ENCODE data around the gene CYB5D1.

DNA sequence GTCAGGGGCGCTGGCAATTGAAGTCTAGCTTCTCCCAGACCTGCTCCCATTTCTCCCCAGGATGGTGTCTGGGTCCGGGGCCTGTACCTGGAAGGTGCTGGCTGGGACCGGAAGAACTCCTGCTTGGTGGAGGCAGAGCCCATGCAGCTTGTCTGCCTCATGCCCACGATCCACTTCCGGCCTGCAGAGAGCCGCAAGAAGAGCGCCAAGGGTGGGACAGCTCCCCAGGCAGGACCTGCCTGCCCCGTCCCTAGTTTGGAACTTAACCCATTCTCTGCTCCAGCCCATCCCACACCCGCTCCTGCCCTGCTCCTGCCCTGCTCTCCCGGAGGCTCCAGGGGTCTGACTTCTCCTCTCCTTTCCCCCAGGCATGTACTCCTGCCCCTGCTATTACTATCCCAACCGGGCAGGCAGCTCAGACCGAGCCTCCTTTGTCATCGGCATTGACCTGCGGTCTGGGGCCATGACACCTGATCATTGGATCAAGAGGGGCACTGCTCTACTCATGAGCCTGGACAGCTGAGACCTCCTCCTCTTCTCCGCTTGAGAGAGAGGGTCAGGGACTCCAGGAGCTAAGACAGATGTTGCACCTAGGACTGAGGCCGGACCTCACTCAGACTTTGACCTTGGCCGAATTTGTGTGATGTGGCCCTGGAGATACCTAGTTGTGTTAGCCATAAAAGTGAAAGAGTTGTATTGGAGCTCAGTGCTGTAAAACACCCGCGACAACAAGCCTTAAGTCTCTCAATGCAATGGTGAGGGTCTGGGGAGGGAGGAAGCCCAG is 24.6 kb upstream of the CYB5D1 start:
- TF ChIP-seq POLR2A (IDR thresholded peaks at IDR 0.05) = no peak
- TF ChIP-seq, protein P1, sequence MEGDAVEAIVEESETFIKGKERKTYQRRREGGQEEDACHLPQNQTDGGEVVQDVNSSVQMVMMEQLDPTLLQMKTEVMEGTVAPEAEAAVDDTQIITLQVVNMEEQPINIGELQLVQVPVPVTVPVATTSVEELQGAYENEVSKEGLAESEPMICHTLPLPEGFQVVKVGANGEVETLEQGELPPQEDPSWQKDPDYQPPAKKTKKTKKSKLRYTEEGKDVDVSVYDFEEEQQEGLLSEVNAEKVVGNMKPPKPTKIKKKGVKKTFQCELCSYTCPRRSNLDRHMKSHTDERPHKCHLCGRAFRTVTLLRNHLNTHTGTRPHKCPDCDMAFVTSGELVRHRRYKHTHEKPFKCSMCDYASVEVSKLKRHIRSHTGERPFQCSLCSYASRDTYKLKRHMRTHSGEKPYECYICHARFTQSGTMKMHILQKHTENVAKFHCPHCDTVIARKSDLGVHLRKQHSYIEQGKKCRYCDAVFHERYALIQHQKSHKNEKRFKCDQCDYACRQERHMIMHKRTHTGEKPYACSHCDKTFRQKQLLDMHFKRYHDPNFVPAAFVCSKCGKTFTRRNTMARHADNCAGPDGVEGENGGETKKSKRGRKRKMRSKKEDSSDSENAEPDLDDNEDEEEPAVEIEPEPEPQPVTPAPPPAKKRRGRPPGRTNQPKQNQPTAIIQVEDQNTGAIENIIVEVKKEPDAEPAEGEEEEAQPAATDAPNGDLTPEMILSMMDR (IDR thresholded peaks at IDR 0.05) = no peak

All from prostate gland (tissue), 2 donors.